GM23338 (cell line): ENCODE measurements around the gene NDUFB2. TPM values are rescaled to one million over a fixed set of nuclear protein-coding genes. Genes with fewer than 3 reads are reported as not detected.

Experiments
- ATAC-seq: fragments of 200-7000 bp; cut with Tn5 transposase; 3 replicates; pipeline ENCODE4 v1.9.1; 2020
- DNase-seq: peaks from one replicate; pipeline ENCODE4 v3.0.0-alpha.2; 2015; ENCODE audit warnings: low spot score
- H2AFZ ChIP-seq: fragments of 200-600 bp; sonication (generic); 2 replicates; pipeline ENCODE4 v1.8.0; 2016; ENCODE audit warnings: antibody characterized with exemption, mild to moderate bottlenecking, moderate library complexity
- H3F3A ChIP-seq: fragments of 200-600 bp; sonication (generic); replicated peaks from 2 replicates; pipeline ENCODE4 v1.8.0; 2017; ENCODE audit warnings: antibody characterized with exemption, mixed run types, low read depth
- H3K27ac ChIP-seq: fragments of 200-600 bp; sonication (generic); 2 replicates; pipeline ENCODE4 v1.6.1; 2016; ENCODE audit warnings: low read depth
- H3K27me3 ChIP-seq: fragments of 200-600 bp; sonication (generic); 2 replicates; pipeline ENCODE4 v1.8.0; 2016; ENCODE audit warnings: mild to moderate bottlenecking, mixed run types, moderate library complexity; ENCODE audit not compliant: insufficient read depth
- H3K36me3 ChIP-seq: fragments of 200-600 bp; sonication (generic); 2 replicates; pipeline ENCODE4 v1.8.0; 2016; ENCODE audit warnings: mild to moderate bottlenecking; ENCODE audit not compliant: insufficient read depth
- H3K4me1 ChIP-seq: fragments of 200-600 bp; sonication (generic); 2 replicates; pipeline ENCODE4 v1.8.0; 2016; ENCODE audit warnings: mild to moderate bottlenecking, moderate library complexity; ENCODE audit not compliant: insufficient read depth
- H3K4me2 ChIP-seq: fragments of 200-600 bp; sonication (generic); 2 replicates; pipeline ENCODE4 v1.7.1; 2017; ENCODE audit warnings: mixed run types
- H3K4me3 ChIP-seq: fragments of 200-600 bp; sonication (generic); 2 replicates; pipeline ENCODE4 v1.6.1; 2016; ENCODE audit warnings: mixed run types
- H3K79me2 ChIP-seq: fragments of 200-600 bp; sonication (generic); replicated peaks from 2 replicates; pipeline ENCODE4 v1.8.0; 2017; ENCODE audit warnings: mild to moderate bottlenecking; ENCODE audit not compliant: insufficient read depth
- H3K9me2 ChIP-seq: fragments of 200-600 bp; sonication (generic); 2 replicates; pipeline ENCODE4 v1.8.0; 2017; ENCODE audit not compliant: insufficient read depth
- H4K20me1 ChIP-seq: fragments of 200-600 bp; sonication (generic); replicated peaks from 2 replicates; pipeline ENCODE4 v1.8.0; 2017; ENCODE audit warnings: mild to moderate bottlenecking; ENCODE audit not compliant: insufficient read depth
- H3K27ac Mint-ChIP-seq: 2 replicates; pipeline ENCODE4 v1.8.0; 2020; ENCODE audit warnings: inconsistent platforms, mild to moderate bottlenecking, moderate library complexity, mixed read lengths
- H3K27me3 Mint-ChIP-seq: 3 replicates; pipeline ENCODE4 v1.8.0; 2022; ENCODE audit warnings: low read depth, mild to moderate bottlenecking, moderate library complexity, mixed read lengths, inconsistent platforms; ENCODE audit not compliant: insufficient read depth, poor library complexity
- H3K36me3 Mint-ChIP-seq: 3 replicates; pipeline ENCODE4 v1.8.0; 2021; ENCODE audit warnings: low read depth, mild to moderate bottlenecking, inconsistent platforms, moderate library complexity, mixed read lengths
- H3K4me1 Mint-ChIP-seq: 3 replicates; pipeline ENCODE4 v1.8.0; 2020; ENCODE audit warnings: mild to moderate bottlenecking, inconsistent platforms, mixed read lengths
- H3K4me3 Mint-ChIP-seq: 3 replicates; pipeline ENCODE4 v1.8.0; 2021; ENCODE audit warnings: moderate library complexity, mild to moderate bottlenecking, inconsistent platforms, mixed read lengths
- H3K9me3 Mint-ChIP-seq: 3 replicates; pipeline ENCODE4 v1.8.0; 2020; ENCODE audit warnings: moderate library complexity, mild to moderate bottlenecking, inconsistent platforms, mixed read lengths
- CTCF ChIP-seq, 2 experiments: fragments of 200-600 bp in 1 of 2; sonication (generic) in 1 of 2; conservative IDR thresholded peaks; 2 replicates each; pipeline versions ENCODE4 v1.5.1 to v1.6.1; 2016 to 2017; ENCODE audit warnings: antibody characterized with exemption in 2 of 2, low read depth in 2 of 2, mild to moderate bottlenecking in 2 of 2, moderate library complexity in 1 of 2
- EZH2 ChIP-seq: fragments of 200-600 bp; sonication (generic); IDR thresholded peaks from one replicate; pipeline ENCODE4 v1.8.0; 2017; ENCODE audit warnings: antibody characterized with exemption, mild to moderate bottlenecking, low read depth; ENCODE audit not compliant: unreplicated experiment
- EZH2phosphoT487 ChIP-seq: fragments of 200-600 bp; sonication (generic); IDR thresholded peaks from one replicate; pipeline ENCODE4 v1.8.1; 2018; ENCODE audit warnings: antibody characterized with exemption; ENCODE audit not compliant: unreplicated experiment
- JUNB ChIP-seq: IDR thresholded peaks from one replicate; pipeline ENCODE4 v1.6.1; 2016; ENCODE audit warnings: antibody characterized with exemption; ENCODE audit not compliant: unreplicated experiment
- POLR2AphosphoS5 ChIP-seq: IDR thresholded peaks from 2 replicates; pipeline ENCODE4 v1.6.1; 2016; ENCODE audit warnings: antibody characterized with exemption, low read depth
- REST ChIP-seq: IDR thresholded peaks from one replicate; pipeline ENCODE4 v1.6.1; 2018; ENCODE audit warnings: antibody characterized with exemption; ENCODE audit not compliant: unreplicated experiment
- STAT1 ChIP-seq: IDR thresholded peaks from one replicate; pipeline ENCODE4 v1.6.1; 2016; ENCODE audit warnings: antibody characterized with exemption; ENCODE audit not compliant: unreplicated experiment
- ZNF114 ChIP-seq: fragments of 250-450 bp; sonication (Bioruptor Pico); IDR thresholded peaks from 2 replicates; pipeline ENCODE4 v1.5.0; 2020; ENCODE audit warnings: mild to moderate bottlenecking, moderate library complexity
- polyA plus RNA-seq: library from polyadenylated mRNA; unstranded; fragments of >200 nt; fragmentation: Nextera tagmentation; extraction: Ambion mirVana; gene quantifications from 2 replicates; pipeline ENCODE4 v1.2.1, GENCODE V29; 2016
- total RNA-seq: library from RNA; depleted of rRNA; stranded (reverse); fragments of >200 nt; shearing (Covaris generic); gene quantifications from 2 replicates; pipeline ENCODE4 v1.2.3, GENCODE V29; 2014
- TF ChIP-seq, protein P1 (sequence below): IDR thresholded peaks from 2 replicates; pipeline ENCODE4 v1.6.1; 2016; ENCODE audit warnings: antibody characterized with exemption

The NDUFB2 gene
- total and polyA plus RNA-seq, 2 experiments from 2014 or later, result 306 to 382 TPM

GRCh38 chr7:140745266-140746058 lies 49.0 kb downstream of the NDUFB2 start (continued):
- TF ChIP-seq EZH2phosphoT487 (no peak), JUNB (no peak), REST (no peak)
- TF ChIP-seq, protein P1, sequence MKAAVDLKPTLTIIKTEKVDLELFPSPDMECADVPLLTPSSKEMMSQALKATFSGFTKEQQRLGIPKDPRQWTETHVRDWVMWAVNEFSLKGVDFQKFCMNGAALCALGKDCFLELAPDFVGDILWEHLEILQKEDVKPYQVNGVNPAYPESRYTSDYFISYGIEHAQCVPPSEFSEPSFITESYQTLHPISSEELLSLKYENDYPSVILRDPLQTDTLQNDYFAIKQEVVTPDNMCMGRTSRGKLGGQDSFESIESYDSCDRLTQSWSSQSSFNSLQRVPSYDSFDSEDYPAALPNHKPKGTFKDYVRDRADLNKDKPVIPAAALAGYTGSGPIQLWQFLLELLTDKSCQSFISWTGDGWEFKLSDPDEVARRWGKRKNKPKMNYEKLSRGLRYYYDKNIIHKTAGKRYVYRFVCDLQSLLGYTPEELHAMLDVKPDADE, result no peak

DNA sequence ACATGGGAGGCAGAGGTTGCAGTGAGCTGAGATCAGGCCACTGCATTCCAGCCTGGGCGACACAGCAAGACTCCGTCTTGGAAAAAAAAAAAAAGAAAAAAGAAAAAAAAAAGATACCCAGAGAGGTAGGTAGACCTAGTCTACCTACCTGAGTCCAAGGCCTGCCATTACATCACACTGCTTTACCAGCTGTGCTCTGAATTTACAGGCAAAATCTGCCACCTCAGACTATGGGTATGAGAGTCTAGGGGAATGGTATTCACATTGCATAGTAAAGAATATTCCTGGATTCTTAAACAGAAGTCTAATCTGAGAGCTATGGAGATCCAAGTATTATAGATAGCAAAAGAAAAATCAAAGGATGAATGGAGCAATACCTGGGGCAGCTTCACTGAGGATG lies 50.2 kb downstream of the NDUFB2 start:
- Histone ChIP-seq H3K79me2 (no peaks in the 10 kb centered on the region), H3K9me2 (no peaks in the 10 kb centered on the region), H3K4me1 (no peaks in the 10 kb centered on the region; the same call in 1 of the 2 replicates), H4K20me1 (no peaks in the 10 kb centered on the region), H3K27ac (no peak overlapping the region), H3K4me2 (no peak overlapping the region), H3F3A (no peaks in the 10 kb centered on the region), H2AFZ (no peak overlapping the region), H3K36me3 (no peaks in the 10 kb centered on the region), H3K27me3 (no peaks in the 10 kb centered on the region), H3K4me3 (no peak overlapping the region)
- Mint-ChIP-seq H3K27me3 (no peaks in the 10 kb centered on the region), H3K4me1 (peaks cover 4% of the 10 kb centered on the region; the same call in 2 of the 3 replicates), H3K27ac (no peak overlapping the region), H3K4me3 (no peak overlapping the region), H3K9me3 (no peaks in the 10 kb centered on the region), H3K36me3 (peaks cover 6% of the 10 kb centered on the region; the same call in 2 of the 3 replicates)
- no peak for TF ChIP-seq JUNB
- TF ChIP-seq STAT1, result no peak
- no peak for TF ChIP-seq POLR2AphosphoS5
- TF ChIP-seq EZH2, result no peak
- ATAC-seq (no peak), DNase-seq (no peak)

DNA sequence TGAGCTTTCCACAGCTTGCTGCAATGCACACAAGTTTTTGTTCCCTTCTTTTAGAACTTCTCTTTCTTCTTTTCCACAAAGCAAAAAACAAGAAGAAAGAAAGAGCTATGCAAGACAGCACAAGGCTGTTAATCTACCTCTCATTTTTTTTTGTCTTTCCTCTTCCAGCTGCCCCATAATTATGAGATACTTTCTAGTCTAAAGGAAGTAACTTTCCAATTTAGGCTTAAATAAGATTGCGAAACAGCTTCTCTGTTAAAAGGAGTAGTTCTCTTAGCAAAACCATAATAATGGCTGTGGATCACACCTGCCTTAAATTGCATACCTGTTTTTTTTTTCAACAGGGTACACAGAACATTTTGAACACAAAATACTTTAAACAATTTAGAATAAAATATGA lies 56.0 kb downstream of the NDUFB2 start:
- H3K27me3 Mint-ChIP-seq, result no peaks in the 10 kb centered on the region
- no peak overlapping the region for H3K27ac Mint-ChIP-seq
- Histone ChIP-seq H3F3A (no peaks in the 10 kb centered on the region), H3K36me3 (no peaks in the 10 kb centered on the region), H2AFZ (no peak overlapping the region), H4K20me1 (no peaks in the 10 kb centered on the region), H3K9me2 (no peaks in the 10 kb centered on the region), H3K79me2 (no peaks in the 10 kb centered on the region), H3K4me3 (no peak overlapping the region), H3K4me2 (no peak overlapping the region), H3K4me1 (0 out of 2 replicates have a peak, but pooled peaks cover 4% of the 10 kb centered on the region), H3K27ac (no peak overlapping the region), H3K27me3 (no peaks in the 10 kb centered on the region)
- ATAC-seq, result no peak
- H3K9me3 Mint-ChIP-seq, result no peaks in the 10 kb centered on the region
- no peaks in the 10 kb centered on the region; the same call in 2 of the 3 replicates for H3K36me3 Mint-ChIP-seq
- no peak overlapping the region for H3K4me3 Mint-ChIP-seq
- no peak for DNase-seq
- peaks cover 9% of the 10 kb centered on the region; the same call in 2 of the 3 replicates for H3K4me1 Mint-ChIP-seq
- TF ChIP-seq POLR2AphosphoS5 (no peak), CTCF (conservative IDR thresholded peaks at IDR 0.05; ENCODE audit: low read depth in 2 of 2) (no peak), JUNB (no peak), REST (no peak), STAT1 (no peak), EZH2phosphoT487 (no peak), ZNF114 (CRISPR knock-in tag) (no peak)
- TF ChIP-seq, protein P1, result no peak
